GM10266 (cell line): ENCODE measurements around the gene YWHAQ.
"Not testable (repeated sequence)": the region's sequence is repeated elsewhere in the genome, so short reads cannot be mapped to it uniquely, and the experiment has no call there.

Source experiments
- DNase-seq: peaks from one replicate; pipeline ENCODE4 v3.0.0; 2012; ENCODE audit errors: extremely low spot score
- TF ChIP-seq, protein P1 (sequence below): IDR thresholded peaks from 2 replicates; pipeline ENCODE4 v1.5.1; 2012; ENCODE audit warnings: mild to moderate bottlenecking, low read depth; ENCODE audit not compliant: control insufficient read depth, insufficient read depth; ENCODE audit errors: missing control alignments

The YWHAQ gene

DNA sequence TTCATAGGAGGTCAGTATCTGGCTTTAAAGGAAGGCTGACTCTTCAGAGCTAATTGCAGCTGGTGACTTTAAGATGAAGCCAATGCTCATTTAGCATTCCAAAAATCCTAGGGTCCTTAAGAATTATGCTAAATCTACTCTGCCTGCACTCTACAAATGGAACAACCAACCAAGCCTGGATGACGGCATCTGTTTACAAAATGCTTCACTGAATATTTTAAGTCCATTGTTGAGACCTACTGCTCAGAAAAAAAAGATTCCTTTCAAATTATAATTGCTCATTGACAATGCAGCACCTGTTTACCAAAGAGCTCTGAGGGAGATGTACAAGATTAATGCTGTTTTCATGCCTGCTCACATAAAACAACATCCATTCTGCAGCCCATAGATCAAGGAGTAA lies 31.4 kb downstream of the YWHAQ start:
- TF ChIP-seq, protein P1, sequence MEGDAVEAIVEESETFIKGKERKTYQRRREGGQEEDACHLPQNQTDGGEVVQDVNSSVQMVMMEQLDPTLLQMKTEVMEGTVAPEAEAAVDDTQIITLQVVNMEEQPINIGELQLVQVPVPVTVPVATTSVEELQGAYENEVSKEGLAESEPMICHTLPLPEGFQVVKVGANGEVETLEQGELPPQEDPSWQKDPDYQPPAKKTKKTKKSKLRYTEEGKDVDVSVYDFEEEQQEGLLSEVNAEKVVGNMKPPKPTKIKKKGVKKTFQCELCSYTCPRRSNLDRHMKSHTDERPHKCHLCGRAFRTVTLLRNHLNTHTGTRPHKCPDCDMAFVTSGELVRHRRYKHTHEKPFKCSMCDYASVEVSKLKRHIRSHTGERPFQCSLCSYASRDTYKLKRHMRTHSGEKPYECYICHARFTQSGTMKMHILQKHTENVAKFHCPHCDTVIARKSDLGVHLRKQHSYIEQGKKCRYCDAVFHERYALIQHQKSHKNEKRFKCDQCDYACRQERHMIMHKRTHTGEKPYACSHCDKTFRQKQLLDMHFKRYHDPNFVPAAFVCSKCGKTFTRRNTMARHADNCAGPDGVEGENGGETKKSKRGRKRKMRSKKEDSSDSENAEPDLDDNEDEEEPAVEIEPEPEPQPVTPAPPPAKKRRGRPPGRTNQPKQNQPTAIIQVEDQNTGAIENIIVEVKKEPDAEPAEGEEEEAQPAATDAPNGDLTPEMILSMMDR: no peak
- no peak for DNase-seq

DNA sequence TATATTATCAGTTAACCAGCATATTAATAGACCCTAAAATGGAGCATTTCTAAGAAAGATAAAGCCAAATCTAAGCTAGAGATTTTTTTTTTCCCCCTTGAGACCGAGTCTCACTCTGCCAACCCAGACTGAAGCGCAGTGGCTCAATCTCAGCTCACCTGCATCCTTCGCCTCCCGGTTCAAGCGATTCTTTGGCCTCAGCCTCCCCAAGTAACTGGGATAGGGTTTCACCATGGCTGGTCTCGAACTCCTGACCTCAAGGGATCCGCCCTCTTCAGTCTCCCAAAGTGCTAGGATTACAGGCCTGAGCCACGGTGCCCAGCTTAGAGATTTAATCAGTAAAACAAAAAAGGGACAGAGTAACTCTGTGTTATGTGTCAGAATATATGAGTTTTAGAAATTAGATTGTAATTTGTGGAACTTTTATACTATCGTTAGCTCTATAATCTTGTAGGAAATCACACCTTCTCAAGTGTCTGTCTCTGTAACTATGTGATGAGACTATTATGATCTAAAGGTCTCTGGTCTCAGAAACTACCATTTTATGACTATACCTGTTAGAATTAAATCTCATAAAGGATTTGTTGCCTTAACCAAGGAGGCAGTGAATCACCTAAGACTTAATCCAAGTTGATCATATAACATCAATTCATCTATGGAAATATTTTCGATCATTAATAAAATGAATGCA lies 34.0 kb downstream of the YWHAQ start:
- no peak for DNase-seq
- TF ChIP-seq, protein P1: no peak

DNA sequence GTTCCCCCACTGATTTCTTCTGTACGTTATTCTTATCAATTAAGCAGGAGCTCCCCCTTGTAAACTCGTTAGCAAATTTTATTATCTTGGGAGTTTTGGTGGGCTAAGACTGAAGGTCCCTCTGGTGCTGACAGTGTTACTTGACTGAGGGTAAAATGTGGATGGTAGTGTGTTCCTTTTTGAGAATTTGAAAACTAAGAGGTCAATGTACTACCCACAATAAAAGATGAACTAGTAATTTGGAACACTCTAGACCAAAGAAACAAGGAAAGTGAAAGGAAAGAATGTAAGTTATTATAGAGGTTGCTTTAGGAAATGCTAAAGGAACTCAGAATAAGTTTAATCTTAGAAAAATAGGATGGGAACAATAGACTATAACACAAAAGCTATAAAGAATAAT lies 35.1 kb downstream of the YWHAQ start:
- TF ChIP-seq, protein P1: no peak
- DNase-seq: no peak

DNA sequence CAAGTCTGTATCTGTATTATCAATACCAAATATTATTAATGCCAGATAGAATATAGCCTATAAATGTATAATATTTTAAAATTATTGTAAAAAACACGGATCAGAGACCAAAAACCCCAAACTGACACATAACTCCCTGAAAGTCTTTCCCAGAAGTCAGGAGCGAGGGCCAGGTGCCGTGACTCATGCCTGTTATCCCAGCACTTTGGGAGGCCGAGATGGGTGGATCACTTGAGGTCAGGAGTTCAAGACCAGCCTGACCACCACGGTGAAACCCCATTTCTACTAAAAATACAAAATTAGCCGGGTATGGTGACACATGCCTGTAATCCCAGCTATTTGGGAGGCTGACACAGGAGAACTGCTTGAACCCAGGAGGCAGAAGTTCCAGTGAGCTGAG lies 35.5 kb downstream of the YWHAQ start:
- DNase-seq: not testable (repeated sequence)

DNA sequence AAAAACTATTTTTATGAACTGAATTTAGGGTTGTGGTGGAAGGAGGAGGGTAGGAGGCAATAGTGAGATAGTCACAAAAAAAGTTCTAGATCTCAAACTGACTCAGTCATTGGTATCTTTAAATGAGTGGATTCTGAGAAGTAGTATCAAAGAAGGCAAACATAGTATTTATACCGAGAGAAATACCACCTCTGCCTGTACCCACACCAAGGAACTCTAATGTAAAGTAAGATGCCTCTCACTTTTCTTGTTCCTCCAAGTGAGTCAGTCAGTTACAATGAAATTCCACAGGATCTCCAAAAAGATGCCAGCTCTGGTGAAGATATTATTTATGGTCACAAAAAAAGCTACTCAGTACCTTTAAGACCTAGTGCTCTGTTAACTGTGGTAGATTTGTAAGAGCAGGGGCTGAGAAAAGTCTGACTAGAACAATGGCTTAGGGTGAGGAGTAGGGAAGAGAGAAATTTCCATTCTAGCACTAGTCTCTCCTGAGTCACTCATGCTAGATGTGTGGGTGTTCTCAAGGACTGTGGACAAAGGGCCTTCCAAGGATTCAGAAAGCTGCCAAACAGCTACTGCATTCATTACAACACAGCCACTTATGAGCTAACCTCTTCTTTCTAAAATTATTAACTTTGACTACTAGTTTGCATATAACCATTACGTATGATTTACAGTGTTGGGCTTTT lies 36.3 kb downstream of the YWHAQ start:
- TF ChIP-seq, protein P1: no peak
- peak; percentile 8 for DNase-seq

DNA sequence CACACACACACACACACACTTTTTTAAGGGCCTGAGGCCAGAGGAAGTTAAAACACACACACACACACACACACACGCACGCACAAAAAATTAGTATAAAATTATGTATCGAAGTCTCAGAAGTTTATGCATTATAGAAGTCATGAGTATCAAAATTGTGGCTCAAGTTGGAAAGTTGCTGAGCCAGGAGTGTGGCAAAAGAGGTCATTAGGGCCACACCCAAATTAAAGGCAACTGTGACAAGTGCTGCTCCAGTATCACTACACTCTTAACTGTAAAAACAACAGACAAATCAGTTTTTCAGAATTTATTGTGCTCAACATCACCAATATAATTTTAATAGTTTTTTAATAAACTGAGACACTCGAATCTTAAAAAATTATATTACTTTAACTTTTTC lies 36.9 kb downstream of the YWHAQ start:
- no peak for DNase-seq
- TF ChIP-seq, protein P1: no peak

DNA sequence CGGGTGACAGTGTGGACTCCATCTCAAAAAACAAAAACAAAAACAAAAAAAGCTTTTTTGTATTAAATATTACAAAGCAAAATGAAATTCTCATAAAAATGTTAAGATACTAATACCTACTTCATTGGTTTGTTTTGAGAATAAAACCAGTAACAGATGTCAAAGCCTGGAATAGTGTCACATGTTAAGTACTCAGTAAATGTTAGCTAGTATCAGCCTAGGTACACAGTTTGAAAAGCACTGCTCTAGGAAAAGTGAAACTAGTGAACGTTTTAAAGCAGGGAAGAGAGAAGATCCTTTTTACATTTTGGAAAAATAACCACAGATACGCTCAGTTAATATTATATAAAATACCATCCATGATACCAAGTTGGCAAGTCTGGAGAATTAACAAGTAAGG lies 38.1 kb downstream of the YWHAQ start:
- no peak for DNase-seq
- TF ChIP-seq, protein P1: no peak
